CMK (cell line): ENCODE data around the gene PRSS38.

Source experiments
- DNase-seq: peaks from one replicate; pipeline ENCODE4 v3.0.0-alpha.2; 2010; ENCODE audit warnings: low read depth

Gene PRSS38

DNA sequence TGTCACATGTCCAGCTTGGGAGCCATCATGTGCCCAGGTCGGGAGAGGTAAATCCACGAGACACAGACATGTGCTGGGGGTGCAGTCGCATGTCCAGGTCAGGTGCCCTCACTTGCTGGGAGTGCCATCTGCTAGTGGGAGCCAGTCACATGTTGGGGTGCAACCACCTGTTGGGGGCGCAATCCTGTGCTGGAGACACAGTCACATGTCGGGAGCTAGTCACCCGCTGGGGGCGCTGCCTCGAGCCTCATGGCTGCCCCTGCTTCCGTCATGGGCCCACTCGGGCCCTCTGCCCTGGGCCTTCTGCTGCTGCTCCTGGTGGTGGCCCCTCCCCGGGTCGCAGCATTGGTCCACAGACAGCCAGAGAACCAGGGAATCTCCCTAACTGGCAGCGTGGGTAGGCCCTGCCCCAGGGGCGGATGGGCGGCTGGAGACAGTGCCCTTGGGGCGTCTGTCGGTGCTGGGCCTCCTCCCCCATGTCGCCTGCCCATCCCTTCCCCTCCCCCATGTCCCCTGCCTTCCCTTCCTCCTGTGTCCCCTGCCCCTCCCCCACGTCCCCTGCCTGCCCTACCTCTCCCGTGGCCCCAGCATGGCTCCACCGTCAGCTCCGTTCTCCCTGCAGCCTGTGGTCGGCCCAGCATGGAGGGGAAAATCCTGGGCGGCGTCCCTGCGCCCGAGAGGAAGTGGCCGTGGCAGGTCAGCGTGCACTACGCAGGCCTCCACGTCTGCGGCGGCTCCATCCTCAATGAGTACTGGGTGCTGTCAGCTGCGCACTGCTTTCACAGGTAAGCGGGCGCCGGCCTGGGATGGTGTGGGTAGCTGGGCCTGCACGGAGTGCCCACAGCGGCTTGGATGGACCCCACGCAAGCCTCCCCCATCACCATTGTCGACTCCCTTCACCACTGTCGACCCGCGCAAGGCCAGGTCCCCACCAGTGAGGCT, at the start of gene PRSS38:
Gene PRSS38, plus strand, starts transcription at position 208 of the 942 bp plus-strand sequence. Its CDS starts 42 bp downstream, at position 250.
- no peak for DNase-seq

DNA sequence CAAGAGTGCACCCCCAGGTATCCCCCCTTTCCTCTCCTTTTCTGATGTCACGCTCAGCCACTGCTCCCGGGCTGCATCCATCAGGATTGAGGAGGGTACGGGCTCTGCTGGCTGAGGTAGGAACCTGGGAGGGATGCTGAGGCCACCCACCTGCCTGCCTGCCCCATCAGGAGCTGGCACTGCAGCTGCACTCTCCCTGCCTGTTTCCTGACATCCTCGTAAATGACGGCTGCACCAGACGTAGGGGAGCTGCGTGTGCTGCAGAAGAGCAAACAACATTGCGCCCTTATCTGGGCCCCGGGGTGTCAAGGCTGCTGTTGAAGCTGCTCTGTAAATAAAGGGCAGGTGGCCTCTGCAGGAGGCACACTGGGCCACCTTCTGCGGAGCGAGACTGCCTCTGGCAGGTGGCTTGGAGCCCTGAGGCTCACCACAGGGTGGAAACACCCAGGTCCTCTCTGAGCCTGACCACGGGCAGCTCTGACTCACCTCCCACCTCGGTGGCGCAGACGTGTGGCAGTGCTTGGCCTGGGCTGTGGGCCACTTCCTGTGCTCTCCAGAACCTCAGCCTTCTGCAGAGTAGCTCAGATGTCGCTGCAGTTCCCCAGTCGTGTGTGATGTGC, 49.4 kb upstream of the PRSS38 start:
- no peak for DNase-seq

DNA sequence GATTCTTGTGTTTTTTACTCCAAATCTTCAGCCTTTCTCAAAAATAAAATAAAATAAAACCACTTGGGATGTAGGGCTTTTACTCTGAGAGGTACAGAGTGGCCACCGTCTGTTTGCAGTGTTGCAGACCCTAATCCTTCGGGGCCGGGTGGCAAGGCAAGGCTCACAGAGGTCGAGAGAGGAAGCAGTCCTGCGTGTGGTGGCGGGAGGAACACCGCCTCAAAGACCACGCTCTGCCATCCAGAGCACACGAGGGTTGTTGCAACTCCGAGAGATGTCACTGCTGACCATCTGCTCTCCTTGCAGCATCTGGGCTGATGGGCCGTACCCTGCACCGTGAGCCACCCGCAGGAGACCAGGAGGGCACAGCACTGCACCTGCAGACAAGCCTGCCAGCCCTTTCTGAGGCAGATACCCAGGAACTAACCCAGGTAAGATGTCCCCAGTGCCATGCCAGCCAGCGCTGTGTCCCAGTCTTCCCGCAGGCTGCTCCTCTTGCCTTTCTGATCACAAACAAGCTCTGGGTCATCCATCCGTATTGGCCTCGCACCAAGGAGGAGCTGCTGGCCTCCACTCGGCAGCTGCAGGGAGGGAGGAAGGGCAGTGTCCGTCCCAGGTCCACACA, 48.7 kb upstream of the PRSS38 start:
- DNase-seq: no peak

DNA sequence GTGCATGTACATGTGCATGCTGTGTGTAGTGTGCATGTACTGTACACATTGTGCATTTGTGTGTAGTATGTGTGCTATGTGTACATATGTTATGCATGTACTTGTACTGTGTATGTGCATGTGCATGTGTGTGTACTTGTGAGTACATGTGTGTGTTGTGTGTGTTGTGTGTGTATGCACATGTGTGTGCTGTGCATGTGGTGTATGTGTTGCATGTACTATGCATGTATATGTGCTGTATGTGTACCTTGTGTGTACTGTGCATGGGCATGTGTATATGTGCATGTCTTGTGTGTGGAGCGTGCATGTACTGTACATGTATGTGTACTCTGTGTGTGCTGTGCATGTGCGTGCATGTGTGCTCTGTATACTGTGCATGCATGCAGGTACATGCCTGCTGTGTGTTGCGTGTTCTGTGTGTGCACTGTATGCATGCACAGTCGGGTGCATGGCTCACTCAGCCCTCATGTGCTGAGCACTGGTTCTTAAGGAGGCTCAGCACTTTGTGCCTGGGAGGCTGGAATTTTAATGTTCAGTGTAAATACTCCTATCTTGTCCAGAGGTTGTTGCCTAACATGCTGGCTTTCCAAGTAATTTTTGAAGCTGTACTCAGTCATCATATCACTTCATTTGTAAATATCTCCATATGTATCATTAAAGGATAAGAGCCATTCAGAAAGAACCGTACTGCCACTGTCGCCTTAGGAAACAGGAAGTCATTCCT, 47.9 kb upstream of the PRSS38 start:
- DNase-seq: no peak

DNA sequence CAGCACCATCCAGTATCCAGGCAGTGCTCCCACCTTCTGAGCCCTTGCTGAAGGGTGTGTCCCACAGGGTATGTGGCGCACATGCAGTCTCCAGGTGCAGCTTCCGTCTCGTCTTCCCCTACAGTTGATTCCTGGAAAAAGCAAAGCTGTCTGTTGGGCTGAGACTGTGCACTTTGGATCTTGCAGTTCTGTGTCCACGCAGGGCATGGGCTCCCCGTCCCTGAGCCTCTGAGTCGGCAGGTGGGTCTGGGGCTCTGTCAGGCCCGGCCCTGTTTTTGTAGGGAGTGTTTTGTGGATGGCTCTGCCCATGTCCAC, 47.4 kb upstream of the PRSS38 start:
- no peak for DNase-seq

DNA sequence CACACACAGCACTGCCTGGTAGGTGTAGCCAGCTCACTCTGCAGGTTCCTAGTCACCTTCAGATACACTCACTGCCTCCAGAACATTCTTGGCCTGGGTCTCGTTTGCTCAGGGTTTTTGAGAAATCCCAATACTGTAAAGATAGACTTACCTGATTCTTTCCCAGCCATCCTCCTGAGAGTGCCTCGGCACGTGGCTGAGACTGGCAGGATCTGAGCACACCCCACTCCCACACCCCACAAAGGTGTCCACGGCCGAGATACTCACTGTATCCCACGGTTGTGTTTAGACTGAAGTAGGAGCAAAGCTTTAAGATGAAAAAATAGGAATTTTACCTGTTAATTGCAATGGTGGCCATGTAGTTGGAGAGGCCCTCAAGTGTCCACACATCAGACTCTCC, 46.8 kb upstream of the PRSS38 start:
- DNase-seq: no peak

DNA sequence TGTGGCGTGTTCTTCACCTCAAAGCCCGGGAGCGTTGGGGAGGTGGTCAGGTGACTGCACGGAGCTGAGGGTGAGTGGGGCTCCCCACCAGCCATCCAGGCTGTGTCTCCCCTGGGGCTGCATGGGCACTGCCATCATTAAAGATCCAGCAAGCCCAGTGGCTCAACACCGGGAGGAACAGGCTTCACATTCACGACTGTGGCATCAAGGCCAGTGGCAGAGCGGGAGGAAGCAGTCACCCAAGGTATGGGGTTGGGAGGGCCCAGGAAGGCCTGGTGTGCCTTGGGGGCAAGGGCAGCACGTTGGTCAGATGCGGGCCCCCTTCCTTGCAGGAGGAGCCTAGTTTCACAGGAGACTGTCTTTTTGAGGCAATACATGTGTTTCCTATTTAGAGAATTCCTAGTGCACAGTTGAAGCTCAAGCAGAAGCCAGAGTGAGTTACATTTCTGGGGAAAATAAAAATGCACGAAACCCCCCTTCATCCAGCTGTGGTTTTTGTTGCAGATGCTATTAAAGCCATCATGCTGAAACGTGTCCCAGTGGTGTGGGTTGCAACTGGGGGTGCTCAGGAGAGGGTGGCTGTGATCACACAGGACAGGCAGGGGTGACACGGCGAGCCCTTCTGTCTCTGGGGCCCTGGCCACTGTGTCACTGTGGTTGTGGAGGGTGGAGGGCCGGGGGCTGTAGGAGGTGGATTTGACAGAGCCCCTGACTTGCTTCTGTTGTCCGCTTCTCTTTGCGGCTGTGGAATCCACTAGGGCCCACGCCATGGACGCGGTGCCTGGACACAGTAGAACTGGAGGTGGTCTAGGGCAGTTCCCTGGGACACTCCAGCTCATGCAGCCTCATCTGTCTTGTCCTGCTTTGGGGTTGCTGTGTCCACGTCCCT, 46.2 kb upstream of the PRSS38 start:
- no peak for DNase-seq

DNA sequence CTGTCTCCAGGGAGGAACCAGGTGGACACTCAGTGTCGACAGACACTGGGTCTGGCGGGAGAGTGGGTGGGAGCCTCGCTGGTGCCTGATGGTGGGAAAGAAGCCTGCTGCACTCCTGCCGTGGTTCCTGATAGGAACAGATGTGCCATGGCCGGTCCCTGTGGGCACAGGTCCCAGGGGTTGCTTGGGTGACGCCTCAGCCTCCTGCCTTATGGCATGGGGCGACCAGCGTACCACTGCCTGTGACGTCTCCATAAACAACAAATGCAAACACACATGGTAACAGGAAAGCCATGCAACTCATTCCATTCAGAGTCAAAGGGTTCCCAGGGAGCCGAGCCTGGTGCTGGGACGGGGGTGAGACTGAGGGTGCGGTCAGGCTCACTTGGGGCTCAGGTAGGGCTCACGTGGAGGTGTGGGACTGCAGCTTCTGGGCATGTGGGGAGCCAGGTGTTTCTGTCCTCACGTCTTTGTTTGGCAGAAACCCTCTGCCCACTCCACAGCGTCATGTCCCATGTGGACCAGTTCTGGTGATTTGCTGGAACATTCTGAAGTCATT, 45.5 kb upstream of the PRSS38 start:
- DNase-seq: no peak

DNA sequence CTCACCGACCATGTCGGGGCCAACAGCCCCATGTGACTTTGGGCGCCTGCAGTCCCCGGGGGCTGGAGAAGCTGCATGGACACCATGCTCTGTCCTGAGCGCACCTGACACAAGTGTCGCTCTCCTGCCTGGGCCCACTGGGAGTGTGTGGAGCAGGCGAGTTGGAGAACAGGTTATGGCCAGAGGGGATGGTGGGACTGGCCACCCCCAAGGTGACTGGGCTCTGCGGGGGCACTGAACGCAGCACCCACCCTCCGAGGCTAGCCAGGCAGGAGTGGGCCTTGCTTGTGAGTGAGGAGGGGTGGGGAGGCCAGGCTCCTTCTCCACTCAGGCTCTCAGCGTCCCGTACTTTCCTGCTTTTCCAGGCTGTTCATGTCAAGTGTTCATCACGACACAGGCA, 44.7 kb upstream of the PRSS38 start:
- DNase-seq: no peak

DNA sequence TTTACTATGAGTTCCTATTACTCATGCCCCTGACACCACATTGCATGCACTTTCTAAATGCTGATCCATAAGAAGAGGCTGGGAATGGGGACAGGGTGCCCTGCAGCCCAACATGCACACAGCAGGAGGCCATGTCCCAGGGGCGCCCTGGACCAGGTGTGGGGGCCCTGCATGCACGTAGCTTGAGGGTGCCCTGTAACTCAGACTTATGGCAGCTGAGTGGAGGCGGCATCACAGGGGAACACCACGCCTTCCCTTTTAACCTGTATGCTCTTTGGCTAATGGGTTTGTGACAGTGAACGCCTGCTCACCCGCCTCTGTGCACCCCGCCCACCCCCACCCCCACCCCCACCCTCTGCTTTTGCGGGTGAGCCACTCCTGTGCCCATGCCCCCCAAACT, 44.1 kb upstream of the PRSS38 start:
- DNase-seq: no peak

DNA sequence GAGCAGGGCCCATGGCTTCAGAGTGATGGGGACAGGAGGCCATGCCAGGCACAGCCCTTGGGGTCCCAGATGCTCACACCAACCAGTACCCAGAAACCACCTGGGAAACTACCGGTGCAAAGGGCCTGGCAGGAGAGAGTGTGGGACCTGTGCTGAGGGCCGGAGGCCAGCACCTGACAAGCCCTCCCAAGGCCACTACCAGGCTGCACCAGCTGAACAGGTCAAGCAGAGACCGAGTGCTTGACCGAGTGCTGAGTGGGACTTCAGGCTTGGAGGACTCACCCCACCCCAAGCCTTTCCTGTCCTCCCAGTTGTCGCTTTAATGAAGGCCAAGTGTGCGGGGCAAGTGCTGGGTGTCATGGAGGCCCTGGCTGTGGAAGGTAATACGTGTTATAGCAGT, 43.7 kb upstream of the PRSS38 start:
- DNase-seq: no peak

DNA sequence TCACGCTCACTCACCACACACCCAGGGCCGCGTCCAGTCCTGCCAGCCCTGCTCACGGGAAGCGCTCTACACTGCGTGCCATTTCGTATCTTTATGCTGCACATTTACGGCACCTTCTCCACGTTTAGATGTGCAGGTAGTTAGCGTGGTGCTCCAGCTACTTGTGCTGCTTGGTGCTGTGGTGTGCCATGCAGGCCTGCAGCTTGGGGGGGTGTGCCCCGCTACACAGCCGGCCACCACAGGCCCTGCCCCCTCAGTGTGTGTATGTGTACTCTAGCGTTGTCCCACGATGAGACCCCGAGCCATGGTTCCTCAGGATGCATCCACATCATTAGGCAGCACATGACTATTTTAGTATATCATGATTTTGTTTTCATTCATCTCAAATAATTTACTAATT, 41.9 kb upstream of the PRSS38 start:
- no peak for DNase-seq

DNA sequence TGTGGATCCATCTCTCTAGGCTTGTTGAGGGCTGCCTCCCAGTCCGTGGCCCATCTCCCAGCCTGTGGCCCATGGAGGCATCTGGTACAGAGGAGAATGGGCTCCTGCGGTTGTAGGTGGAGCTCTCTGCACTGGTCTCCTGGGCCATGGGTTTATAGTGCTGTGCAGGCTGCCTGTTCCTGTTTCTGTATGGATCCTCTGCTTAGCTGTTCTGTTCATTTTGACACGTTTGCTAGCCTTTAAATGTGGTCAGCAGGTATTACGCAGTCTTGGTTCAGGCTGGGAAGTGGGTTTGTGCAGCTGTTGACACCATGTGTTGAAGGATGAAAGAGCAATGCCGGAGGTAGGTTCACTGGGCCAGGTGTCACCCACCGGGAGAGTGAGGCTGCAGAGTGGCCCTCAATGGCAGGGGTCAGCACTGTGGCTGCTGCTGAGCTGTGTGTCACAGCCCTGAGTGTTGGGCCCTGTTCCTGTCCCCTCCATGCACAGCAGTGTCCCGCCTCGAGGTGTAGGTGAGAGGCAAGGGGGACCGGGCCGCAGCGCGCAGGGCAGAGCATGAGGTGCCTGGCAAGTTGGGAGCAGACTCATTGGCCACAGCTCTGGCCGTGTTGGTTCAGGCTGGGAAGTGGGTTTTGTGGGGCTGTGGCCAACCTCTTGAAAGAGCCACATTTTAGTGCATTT, 41.3 kb upstream of the PRSS38 start:
- DNase-seq: no peak

DNA sequence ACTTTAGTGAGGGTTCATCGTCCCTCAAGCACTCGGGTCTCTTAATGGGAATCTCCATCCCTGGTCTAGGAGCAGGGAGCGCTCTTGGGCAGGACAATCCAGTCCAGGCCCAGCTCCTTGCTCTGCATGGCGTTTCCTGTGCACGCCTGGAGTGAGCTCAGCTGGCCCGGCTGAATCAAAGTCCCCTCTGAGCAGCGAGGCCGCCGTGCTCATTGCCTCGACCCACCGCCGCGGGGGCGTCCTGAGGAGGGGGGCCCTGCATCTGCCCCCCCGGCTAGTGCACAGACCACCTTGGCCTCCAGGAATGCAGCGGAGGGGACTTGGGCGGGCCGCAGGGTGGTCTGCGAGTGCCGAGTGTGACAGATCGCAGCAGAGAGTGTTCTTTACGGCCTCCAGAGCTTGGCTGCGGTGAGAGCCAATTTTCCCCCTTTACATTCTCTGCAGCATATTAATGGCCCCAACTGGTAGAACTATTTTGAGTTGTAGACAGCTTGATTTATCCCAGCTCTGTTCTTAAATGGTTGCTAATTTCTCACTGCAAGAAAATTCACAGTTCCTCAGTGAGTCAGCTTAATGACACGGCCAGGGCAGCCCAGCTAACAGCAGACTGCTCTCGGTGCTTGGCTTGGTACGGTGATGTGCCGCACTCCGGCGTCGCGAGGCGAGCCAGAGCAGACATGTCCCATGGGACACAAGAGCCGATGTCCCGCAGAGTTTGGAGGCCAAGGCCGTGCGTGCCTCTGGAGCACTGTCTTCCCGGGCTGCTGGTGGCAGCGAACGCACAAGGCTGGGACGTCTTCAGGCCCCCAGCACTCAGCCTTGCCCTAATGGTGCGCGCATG, 40.4 kb upstream of the PRSS38 start:
- DNase-seq: no peak

DNA sequence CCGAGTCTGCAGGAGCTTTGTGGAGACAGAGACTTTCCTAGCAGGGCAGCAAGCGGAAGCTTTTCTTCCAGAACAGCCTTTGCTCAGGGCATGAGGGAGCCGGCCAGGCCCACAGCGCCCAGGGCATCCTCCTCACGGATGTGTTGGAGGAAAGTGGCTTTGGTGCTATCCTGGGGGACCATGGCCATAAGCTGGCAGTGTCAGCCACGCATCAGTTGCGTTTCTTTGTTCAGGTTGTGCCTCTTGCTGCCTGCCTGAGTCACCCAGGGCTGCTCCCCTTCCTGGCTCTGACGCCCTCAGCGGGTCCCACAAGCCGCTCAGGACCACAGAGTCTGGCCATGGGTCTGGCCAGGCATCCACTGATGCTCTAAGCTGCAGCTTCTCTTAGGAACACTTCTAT, 39.6 kb upstream of the PRSS38 start:
- no peak for DNase-seq

DNA sequence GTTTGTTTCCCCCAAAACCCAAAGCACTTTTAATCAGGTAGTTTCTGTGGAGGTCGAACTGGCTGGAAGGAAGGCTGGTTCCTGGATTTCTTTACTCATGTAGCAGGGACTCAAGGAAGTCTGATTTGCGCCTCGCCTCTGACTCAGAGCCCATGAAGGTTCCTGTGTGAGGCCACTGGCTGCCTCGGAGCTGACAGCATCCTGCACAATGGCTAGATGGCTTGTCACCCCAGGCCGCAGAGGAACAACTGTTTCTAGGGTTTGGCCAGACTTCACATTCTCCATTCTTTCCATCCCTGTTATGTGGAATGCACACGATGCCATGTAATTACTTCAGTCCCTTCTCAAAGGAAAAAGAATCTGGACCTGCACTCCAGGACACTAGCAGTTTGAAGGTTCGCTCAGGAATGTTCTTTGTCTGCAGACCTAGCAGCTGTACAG, 39.1 kb upstream of the PRSS38 start:
- no peak for DNase-seq

DNA sequence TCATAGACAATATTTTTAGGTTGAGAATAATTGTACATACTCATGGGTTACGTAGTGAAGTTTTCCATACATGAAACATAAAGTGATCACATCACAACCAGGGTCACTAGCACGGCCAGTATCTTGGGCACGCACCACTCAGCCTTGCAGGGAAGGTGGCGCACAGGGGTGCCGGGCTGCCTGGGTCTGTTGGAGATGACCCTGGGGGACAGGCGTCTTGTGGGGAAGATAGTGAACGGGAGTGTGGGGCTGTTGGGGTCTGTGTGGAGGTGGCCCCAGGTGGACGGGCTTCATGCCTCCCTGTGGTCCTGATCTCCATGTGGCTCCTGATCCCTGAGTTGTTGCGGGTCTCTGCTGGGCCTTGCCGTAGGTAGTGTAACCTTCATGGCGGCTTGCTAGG, 38.3 kb upstream of the PRSS38 start:
- no peak for DNase-seq

DNA sequence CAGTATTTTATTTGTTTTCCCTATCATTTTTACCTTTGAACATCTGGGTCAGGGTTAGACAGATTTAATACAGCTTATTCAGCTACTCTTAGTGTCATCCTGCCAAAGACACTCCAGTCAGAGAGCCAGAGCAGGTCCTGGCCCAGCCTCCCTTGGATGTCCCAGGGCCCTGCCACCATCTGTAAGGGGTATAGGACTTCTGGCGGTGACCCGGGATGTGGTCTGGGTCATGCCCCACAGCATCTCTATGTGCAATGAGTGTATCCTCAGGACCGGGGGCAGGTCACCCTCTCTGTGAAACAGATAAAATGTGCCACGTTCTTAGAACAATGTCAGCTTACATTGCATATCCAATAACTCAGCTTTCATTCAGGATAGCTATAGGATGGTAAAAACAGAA, 37.8 kb upstream of the PRSS38 start:
- no peak for DNase-seq

DNA sequence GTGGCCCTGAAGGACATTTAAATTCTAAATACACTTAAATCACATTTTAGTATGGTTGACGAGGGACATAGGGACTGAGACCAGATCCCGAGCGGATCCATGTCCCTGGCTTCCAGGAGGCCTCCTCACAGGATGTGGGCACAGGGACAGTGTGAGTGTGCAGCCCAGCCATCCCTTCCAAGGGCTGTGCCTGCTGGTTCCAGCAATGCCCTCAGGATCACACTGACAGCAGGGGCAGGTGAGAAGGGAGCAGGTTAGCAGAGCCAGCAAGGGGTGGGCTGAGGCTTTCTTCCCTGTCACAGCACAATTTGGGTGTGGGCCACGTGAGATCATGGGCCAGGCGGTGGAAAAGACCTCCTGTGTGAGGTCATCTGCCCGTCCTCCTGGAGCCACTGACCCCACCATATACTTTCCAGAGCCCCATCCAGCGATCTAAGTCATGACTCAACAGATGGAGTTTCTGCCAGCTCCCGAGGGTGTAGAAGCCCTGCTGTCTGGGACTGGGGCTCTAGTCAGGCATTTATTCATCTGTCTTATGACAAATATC, 37.0 kb upstream of the PRSS38 start:
- no peak for DNase-seq
